Subcutaneous abdominal adipose tissue (tissue), 5 donors: Measurements from ENCODE around the gene AATF.

Source experiments
- H3K27ac ChIP-seq: one replicate; pipeline ENCODE4 v1.7.0; 2013; ENCODE audit warnings: low read depth, mild to moderate bottlenecking, inconsistent platforms, low read length, moderate library complexity
- H3K27me3 ChIP-seq, 5 donors: one replicate each; pipeline ENCODE4 v1.7.0; 2013; ENCODE audit warnings: low read length in 5 of 5, inconsistent platforms in 1 of 5; ENCODE audit not compliant: control insufficient read depth in 5 of 5, insufficient read depth in 4 of 5
- H3K36me3 ChIP-seq, 5 donors: one replicate each; pipeline ENCODE4 v1.7.0; 2013; ENCODE audit warnings: low read length in 5 of 5; ENCODE audit not compliant: control insufficient read depth in 5 of 5, insufficient read depth in 5 of 5
- H3K4me1 ChIP-seq, 5 donors: one replicate each; pipeline ENCODE4 v1.7.0; 2013; ENCODE audit warnings: low read length in 5 of 5, mild to moderate bottlenecking in 3 of 5, moderate library complexity in 1 of 5; ENCODE audit not compliant: control insufficient read depth in 5 of 5, insufficient read depth in 5 of 5
- H3K4me3 ChIP-seq, 5 donors: one replicate each; pipeline ENCODE4 v1.7.0; 2013; ENCODE audit warnings: low read length in 5 of 5, low read depth in 1 of 5
- H3K9ac ChIP-seq, 5 donors: one replicate each; pipeline ENCODE4 v1.7.0; 2013; ENCODE audit warnings: low read length in 5 of 5, mild to moderate bottlenecking in 4 of 5, moderate library complexity in 3 of 5
- H3K9me3 ChIP-seq, 5 donors: one replicate each; pipeline ENCODE4 v1.7.0; 2013; ENCODE audit warnings: low read length in 5 of 5; ENCODE audit not compliant: control insufficient read depth in 5 of 5
- donor health status: healthy.
- donor health status: healthy.
- donor health status: healthy.
- donor health status: healthy.
- donor health status: healthy.

AATF gene

GRCh38 chr17:37016780-37017179, 68.0 kb downstream of the AATF start:
- Histone ChIP-seq H3K36me3 (peaks cover 4 to 9% (median 5%) of the 10 kb centered on the region in 5 donors), H3K9me3 (no peaks in the 10 kb centered on the region), H3K27me3 (no peaks in the 10 kb centered on the region), H3K9ac (no peak overlapping the region), H3K4me3 (no peak overlapping the region), H3K27ac (no peak overlapping the region), H3K4me1 (peaks cover 0 to 8% (median 3%) of the 10 kb centered on the region in 5 donors)

- no peak overlapping the region for H3K9ac ChIP-seq
- no peak overlapping the region for H3K4me3 ChIP-seq
- H3K4me1 ChIP-seq, result peaks cover 0 to 8% (median 3%) of the 10 kb centered on the region in 5 donors
- no peaks in the 10 kb centered on the region for H3K9me3 ChIP-seq
- H3K27ac ChIP-seq, result no peak overlapping the region
- peaks cover 4 to 14% (median 8%) of the 10 kb centered on the region in 5 donors for H3K36me3 ChIP-seq
- H3K27me3 ChIP-seq, result no peaks in the 10 kb centered on the region
Measured at GRCh38 chr17:37017404-37017803, 68.7 kb downstream of the AATF start.

- peaks cover 0 to 8% (median 3%) of the 10 kb centered on the region in 5 donors for H3K4me1 ChIP-seq
- peaks cover 4 to 23% (median 11%) of the 10 kb centered on the region in 5 donors for H3K36me3 ChIP-seq
- H3K27me3 ChIP-seq, result no peaks in the 10 kb centered on the region
- H3K27ac ChIP-seq, result no peak overlapping the region
- no peak overlapping the region for H3K9ac ChIP-seq
- no peaks in the 10 kb centered on the region for H3K9me3 ChIP-seq
- no peak overlapping the region for H3K4me3 ChIP-seq
Measured at GRCh38 chr17:37019117-37019740, 70.5 kb downstream of the AATF start.

GRCh38 chr17:37019741-37020129, 71.0 kb downstream of the AATF start:
- H3K9me3 ChIP-seq, result no peaks in the 10 kb centered on the region
- no peak overlapping the region for H3K27ac ChIP-seq
- H3K36me3 ChIP-seq, result peaks cover 4 to 27% (median 12%) of the 10 kb centered on the region in 5 donors

GRCh38 chr17:37024181-37024637, 75.5 kb downstream of the AATF start:
- no peak overlapping the region for H3K4me3 ChIP-seq
- peaks cover 9 to 27% (median 11%) of the 10 kb centered on the region in 5 donors for H3K36me3 ChIP-seq
- H3K27ac ChIP-seq, result no peak overlapping the region
- peaks cover 0 to 3% (median 0%) of the 10 kb centered on the region in 5 donors for H3K4me1 ChIP-seq
- H3K9ac ChIP-seq, result no peak overlapping the region
- no peaks in the 10 kb centered on the region for H3K9me3 ChIP-seq
- H3K27me3 ChIP-seq, result no peaks in the 10 kb centered on the region

More at GRCh38 chr17:37019741-37020129, 71.0 kb downstream of the AATF start:
- Histone ChIP-seq H3K4me1 (peaks cover 0 to 8% (median 3%) of the 10 kb centered on the region in 5 donors), H3K27me3 (no peaks in the 10 kb centered on the region), H3K9ac (no peak overlapping the region), H3K4me3 (no peak overlapping the region)

GRCh38 chr17:37025238-37025637, 76.5 kb downstream of the AATF start:
- Histone ChIP-seq H3K4me3 (no peak overlapping the region), H3K27me3 (no peaks in the 10 kb centered on the region), H3K9ac (no peak overlapping the region), H3K4me1 (peaks cover 0 to 3% (median 0%) of the 10 kb centered on the region in 5 donors), H3K36me3 (peaks cover 5 to 24% (median 8%) of the 10 kb centered on the region in 5 donors), H3K27ac (no peak overlapping the region), H3K9me3 (no peaks in the 10 kb centered on the region)

GRCh38 chr17:37025847-37026530, 77.2 kb downstream of the AATF start:
- Histone ChIP-seq H3K27me3 (no peaks in the 10 kb centered on the region), H3K9ac (no peak overlapping the region), H3K27ac (no peak overlapping the region), H3K36me3 (peaks cover 5 to 30% (median 12%) of the 10 kb centered on the region in 5 donors), H3K4me3 (no peak overlapping the region), H3K9me3 (no peaks in the 10 kb centered on the region), H3K4me1 (peaks cover 0 to 3% (median 0%) of the 10 kb centered on the region in 5 donors)

- H3K9me3 ChIP-seq, result no peaks in the 10 kb centered on the region
- peaks cover 8 to 34% (median 15%) of the 10 kb centered on the region in 5 donors for H3K36me3 ChIP-seq
- H3K27me3 ChIP-seq, result no peaks in the 10 kb centered on the region
- H3K4me1 ChIP-seq, result peaks cover 0 to 3% (median 0%) of the 10 kb centered on the region in 5 donors
- no peak overlapping the region for H3K9ac ChIP-seq
- H3K4me3 ChIP-seq, result no peak overlapping the region
- no peak overlapping the region for H3K27ac ChIP-seq
Measured at GRCh38 chr17:37026531-37026869, 77.7 kb downstream of the AATF start.

GRCh38 chr17:37028040-37028439, 79.3 kb downstream of the AATF start:
- H3K4me3 ChIP-seq, result no peak overlapping the region
- peaks cover 11 to 32% (median 18%) of the 10 kb centered on the region in 5 donors for H3K36me3 ChIP-seq
- H3K9me3 ChIP-seq, result no peaks in the 10 kb centered on the region
- H3K27ac ChIP-seq, result no peak overlapping the region
- no peaks in the 10 kb centered on the region for H3K27me3 ChIP-seq
- peaks cover 0 to 3% (median 0%) of the 10 kb centered on the region in 5 donors for H3K4me1 ChIP-seq
- no peak overlapping the region for H3K9ac ChIP-seq

GRCh38 chr17:37031493-37032083, 82.8 kb downstream of the AATF start:
- H3K36me3 ChIP-seq, result peaks cover 7 to 18% (median 12%) of the 10 kb centered on the region in 5 donors
- no peak overlapping the region for H3K4me3 ChIP-seq
- H3K4me1 ChIP-seq, result peaks cover 0 to 3% (median 0%) of the 10 kb centered on the region in 5 donors
- no peaks in the 10 kb centered on the region for H3K9me3 ChIP-seq
- no peak overlapping the region for H3K9ac ChIP-seq
- H3K27ac ChIP-seq, result no peak overlapping the region
- no peaks in the 10 kb centered on the region for H3K27me3 ChIP-seq
